WTC11 (cell line): ENCODE measurements around the gene DPP4. TPM values are rescaled to one million over a fixed set of nuclear protein-coding genes. Genes with fewer than 3 reads are reported as not detected.
A peak's percentile ranks its signal among the peaks of the same experiment; 100 is the strongest.

Source experiments
- ATAC-seq: fragments of 200-7000 bp; cut with Tn5 transposase; 2 replicates; pipeline ENCODE4 v1.10.0; 2021; ENCODE audit warnings: mild to moderate bottlenecking, moderate library complexity
- CTCF ChIA-PET: fragments of 300-600 bp; sonication (Branson Sonifier 250); formaldehyde crosslinking; loops from one replicate; lab custom pipeline; 2021; ENCODE audit warnings: antibody characterized with exemption; lab: Charles Lee
- POLR2A ChIA-PET: fragments of 350-600 bp; sonication (Branson Sonifier 250); formaldehyde crosslinking; loops from one replicate; lab custom pipeline; 2021; ENCODE audit warnings: antibody characterized with exemption; lab: Charles Lee
- DNase-seq: peaks from one replicate; pipeline ENCODE4 v3.0.0; 2021; ENCODE audit warnings: low spot score
- H3K27ac Mint-ChIP-seq: 2 replicates; pipeline ENCODE4 v1.8.0; 2021; ENCODE audit warnings: mixed read lengths
- H3K27me3 Mint-ChIP-seq: 2 replicates; pipeline ENCODE4 v1.8.0; 2021; ENCODE audit warnings: low read depth, mild to moderate bottlenecking, moderate library complexity, mixed read lengths
- H3K36me3 Mint-ChIP-seq: 2 replicates; pipeline ENCODE4 v1.8.0; 2021; ENCODE audit warnings: mixed read lengths
- H3K4me1 Mint-ChIP-seq: 2 replicates; pipeline ENCODE4 v1.8.0; 2022; ENCODE audit warnings: mixed read lengths
- H3K4me3 Mint-ChIP-seq: 2 replicates; pipeline ENCODE4 v1.8.0; 2021; ENCODE audit warnings: mild to moderate bottlenecking, moderate library complexity, mixed read lengths
- H3K9me3 Mint-ChIP-seq: 2 replicates; pipeline ENCODE4 v1.8.0; 2021; ENCODE audit warnings: mixed read lengths
- CBFB ChIP-seq: sonication (generic); formaldehyde crosslinking; IDR thresholded peaks from 2 replicates; pipeline ENCODE4 v1.8.1; 2022; ENCODE audit warnings: mild to moderate bottlenecking, low read depth, missing genetic modification reagents
- EMX1 ChIP-seq: fragments of 250-450 bp; sonication (Bioruptor Pico); IDR thresholded peaks from 2 replicates; pipeline ENCODE4 v1.8.0; 2021; ENCODE audit warnings: mild to moderate bottlenecking
- FOXK1 ChIP-seq: sonication (generic); formaldehyde crosslinking; IDR thresholded peaks from 2 replicates; pipeline ENCODE4 v1.8.0; 2022; ENCODE audit warnings: mild to moderate bottlenecking, moderate library complexity, missing genetic modification reagents
- GABPB1 ChIP-seq: sonication (generic); formaldehyde crosslinking; IDR thresholded peaks from 2 replicates; pipeline ENCODE4 v1.8.1; 2023; ENCODE audit warnings: mild to moderate bottlenecking, missing genetic modification reagents
- GTF2I ChIP-seq: fragments of 250-450 bp; sonication (Bioruptor Pico); conservative IDR thresholded peaks from 2 replicates; pipeline ENCODE4 v1.4.0; 2021; ENCODE audit warnings: mild to moderate bottlenecking
- NFE2L1 ChIP-seq: sonication (generic); formaldehyde crosslinking; IDR thresholded peaks from 2 replicates; pipeline ENCODE4 v1.8.1; 2023; ENCODE audit warnings: missing genetic modification reagents
- NFYB ChIP-seq: sonication (generic); formaldehyde crosslinking; conservative IDR thresholded peaks from 2 replicates; pipeline ENCODE4 v1.8.0; 2022; ENCODE audit warnings: low read depth, missing genetic modification reagents
- PRRX2 ChIP-seq: fragments of 250-450 bp; sonication (Bioruptor Pico); IDR thresholded peaks from 2 replicates; pipeline ENCODE4 v1.8.0; 2021; ENCODE audit warnings: mild to moderate bottlenecking
- SMAD3 ChIP-seq: sonication (generic); formaldehyde crosslinking; IDR thresholded peaks from 2 replicates; pipeline ENCODE4 v1.8.0; 2022; ENCODE audit warnings: missing genetic modification reagents, mild to moderate bottlenecking, borderline replicate concordance
- TEAD4 ChIP-seq: sonication (generic); formaldehyde crosslinking; IDR thresholded peaks from 2 replicates; pipeline ENCODE4 v1.8.0; 2022; ENCODE audit warnings: mild to moderate bottlenecking, missing genetic modification reagents
- ZNF138 ChIP-seq: sonication (generic); formaldehyde crosslinking; conservative IDR thresholded peaks from 2 replicates; pipeline ENCODE4 v1.8.1; 2022; ENCODE audit warnings: mild to moderate bottlenecking, moderate library complexity, missing genetic modification reagents
- ZNF263 ChIP-seq: sonication (generic); formaldehyde crosslinking; IDR thresholded peaks from 2 replicates; pipeline ENCODE4 v1.8.1; 2022; ENCODE audit warnings: low read depth, mild to moderate bottlenecking, moderate library complexity, missing genetic modification reagents
- ZNF317 ChIP-seq: sonication (generic); formaldehyde crosslinking; IDR thresholded peaks from 2 replicates; pipeline ENCODE4 v1.8.1; 2023; ENCODE audit warnings: low read depth, mild to moderate bottlenecking, moderate library complexity, missing genetic modification reagents, borderline replicate concordance
- total RNA-seq: library from RNA; stranded (reverse); gene quantifications from 3 replicates; pipeline ENCODE4 v1.2.3, GENCODE V29; 2021
- TF ChIP-seq, protein P1 (sequence below): sonication (generic); formaldehyde crosslinking; IDR thresholded peaks from 2 replicates; pipeline ENCODE4 v1.8.0; 2023; ENCODE audit warnings: missing genetic modification reagents, mild to moderate bottlenecking, borderline replicate concordance
- TF ChIP-seq, protein P2 (sequence below): sonication (generic); formaldehyde crosslinking; IDR thresholded peaks from 2 replicates; pipeline ENCODE4 v1.8.1; 2022; ENCODE audit warnings: mild to moderate bottlenecking, missing genetic modification reagents, moderate library complexity, borderline replicate concordance
- TF ChIP-seq, protein P3 (sequence below): sonication (generic); formaldehyde crosslinking; IDR thresholded peaks from 2 replicates; pipeline ENCODE4 v1.8.1; 2023; ENCODE audit warnings: mild to moderate bottlenecking, missing genetic modification reagents, moderate library complexity
- TF ChIP-seq, protein P4 (sequence below): sonication (generic); formaldehyde crosslinking; IDR thresholded peaks from 2 replicates; pipeline ENCODE4 v1.8.1; 2023; ENCODE audit warnings: mild to moderate bottlenecking, missing genetic modification reagents
- TF ChIP-seq, protein P5 (sequence below): sonication (generic); formaldehyde crosslinking; IDR thresholded peaks from 2 replicates; pipeline ENCODE4 v1.8.0; 2022; ENCODE audit warnings: mild to moderate bottlenecking, missing genetic modification reagents
- TF ChIP-seq, protein P6 (sequence below): sonication (generic); formaldehyde crosslinking; IDR thresholded peaks from 2 replicates; pipeline ENCODE4 v1.8.0; 2022; ENCODE audit warnings: mild to moderate bottlenecking, missing genetic modification reagents
- TF ChIP-seq, protein P7 (sequence below): fragments of 250-450 bp; sonication (Bioruptor Pico); IDR thresholded peaks from 2 replicates; pipeline ENCODE4 v1.9.0; 2021; ENCODE audit warnings: mild to moderate bottlenecking, borderline replicate concordance

Gene DPP4
- total RNA-seq, 1 experiment from 2014 or later: 3.6 TPM

DNA sequence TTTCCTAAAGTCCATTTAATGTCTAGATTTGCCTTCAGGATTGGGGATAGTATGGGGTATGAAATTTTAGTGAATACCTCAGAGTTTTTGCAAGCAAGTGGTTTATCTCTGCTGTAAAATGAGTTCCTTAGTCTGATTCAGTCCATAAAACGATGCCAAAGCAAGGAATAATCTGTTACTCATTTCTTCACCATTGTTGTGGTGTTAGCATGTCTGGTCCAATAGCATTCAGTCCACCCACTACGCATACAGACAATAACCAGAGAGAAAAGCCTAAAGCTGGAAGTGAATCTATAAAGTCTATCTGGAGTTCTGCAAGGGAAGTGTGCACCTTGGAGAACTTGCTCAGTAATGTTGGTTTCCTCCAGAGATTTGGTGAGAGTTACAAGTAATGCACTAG, 12.9 kb upstream of the DPP4 start (continued):
- TF ChIP-seq, protein P1, sequence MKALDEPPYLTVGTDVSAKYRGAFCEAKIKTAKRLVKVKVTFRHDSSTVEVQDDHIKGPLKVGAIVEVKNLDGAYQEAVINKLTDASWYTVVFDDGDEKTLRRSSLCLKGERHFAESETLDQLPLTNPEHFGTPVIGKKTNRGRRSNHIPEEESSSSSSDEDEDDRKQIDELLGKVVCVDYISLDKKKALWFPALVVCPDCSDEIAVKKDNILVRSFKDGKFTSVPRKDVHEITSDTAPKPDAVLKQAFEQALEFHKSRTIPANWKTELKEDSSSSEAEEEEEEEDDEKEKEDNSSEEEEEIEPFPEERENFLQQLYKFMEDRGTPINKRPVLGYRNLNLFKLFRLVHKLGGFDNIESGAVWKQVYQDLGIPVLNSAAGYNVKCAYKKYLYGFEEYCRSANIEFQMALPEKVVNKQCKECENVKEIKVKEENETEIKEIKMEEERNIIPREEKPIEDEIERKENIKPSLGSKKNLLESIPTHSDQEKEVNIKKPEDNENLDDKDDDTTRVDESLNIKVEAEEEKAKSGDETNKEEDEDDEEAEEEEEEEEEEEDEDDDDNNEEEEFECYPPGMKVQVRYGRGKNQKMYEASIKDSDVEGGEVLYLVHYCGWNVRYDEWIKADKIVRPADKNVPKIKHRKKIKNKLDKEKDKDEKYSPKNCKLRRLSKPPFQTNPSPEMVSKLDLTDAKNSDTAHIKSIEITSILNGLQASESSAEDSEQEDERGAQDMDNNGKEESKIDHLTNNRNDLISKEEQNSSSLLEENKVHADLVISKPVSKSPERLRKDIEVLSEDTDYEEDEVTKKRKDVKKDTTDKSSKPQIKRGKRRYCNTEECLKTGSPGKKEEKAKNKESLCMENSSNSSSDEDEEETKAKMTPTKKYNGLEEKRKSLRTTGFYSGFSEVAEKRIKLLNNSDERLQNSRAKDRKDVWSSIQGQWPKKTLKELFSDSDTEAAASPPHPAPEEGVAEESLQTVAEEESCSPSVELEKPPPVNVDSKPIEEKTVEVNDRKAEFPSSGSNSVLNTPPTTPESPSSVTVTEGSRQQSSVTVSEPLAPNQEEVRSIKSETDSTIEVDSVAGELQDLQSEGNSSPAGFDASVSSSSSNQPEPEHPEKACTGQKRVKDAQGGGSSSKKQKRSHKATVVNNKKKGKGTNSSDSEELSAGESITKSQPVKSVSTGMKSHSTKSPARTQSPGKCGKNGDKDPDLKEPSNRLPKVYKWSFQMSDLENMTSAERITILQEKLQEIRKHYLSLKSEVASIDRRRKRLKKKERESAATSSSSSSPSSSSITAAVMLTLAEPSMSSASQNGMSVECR (CRISPR knock-in tag): no peak
- TF ChIP-seq, protein P2, sequence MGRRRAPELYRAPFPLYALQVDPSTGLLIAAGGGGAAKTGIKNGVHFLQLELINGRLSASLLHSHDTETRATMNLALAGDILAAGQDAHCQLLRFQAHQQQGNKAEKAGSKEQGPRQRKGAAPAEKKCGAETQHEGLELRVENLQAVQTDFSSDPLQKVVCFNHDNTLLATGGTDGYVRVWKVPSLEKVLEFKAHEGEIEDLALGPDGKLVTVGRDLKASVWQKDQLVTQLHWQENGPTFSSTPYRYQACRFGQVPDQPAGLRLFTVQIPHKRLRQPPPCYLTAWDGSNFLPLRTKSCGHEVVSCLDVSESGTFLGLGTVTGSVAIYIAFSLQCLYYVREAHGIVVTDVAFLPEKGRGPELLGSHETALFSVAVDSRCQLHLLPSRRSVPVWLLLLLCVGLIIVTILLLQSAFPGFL (CRISPR knock-in tag): no peak
- TF ChIP-seq FOXK1 (CRISPR knock-in tag): no peak
- TF ChIP-seq EMX1 (CRISPR knock-in tag): no peak
- TF ChIP-seq, protein P3, sequence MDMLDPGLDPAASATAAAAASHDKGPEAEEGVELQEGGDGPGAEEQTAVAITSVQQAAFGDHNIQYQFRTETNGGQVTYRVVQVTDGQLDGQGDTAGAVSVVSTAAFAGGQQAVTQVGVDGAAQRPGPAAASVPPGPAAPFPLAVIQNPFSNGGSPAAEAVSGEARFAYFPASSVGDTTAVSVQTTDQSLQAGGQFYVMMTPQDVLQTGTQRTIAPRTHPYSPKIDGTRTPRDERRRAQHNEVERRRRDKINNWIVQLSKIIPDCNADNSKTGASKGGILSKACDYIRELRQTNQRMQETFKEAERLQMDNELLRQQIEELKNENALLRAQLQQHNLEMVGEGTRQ (CRISPR knock-in tag): no peak
- no peak for TF ChIP-seq ZNF263 (CRISPR knock-in tag)
- TF ChIP-seq, protein P4, sequence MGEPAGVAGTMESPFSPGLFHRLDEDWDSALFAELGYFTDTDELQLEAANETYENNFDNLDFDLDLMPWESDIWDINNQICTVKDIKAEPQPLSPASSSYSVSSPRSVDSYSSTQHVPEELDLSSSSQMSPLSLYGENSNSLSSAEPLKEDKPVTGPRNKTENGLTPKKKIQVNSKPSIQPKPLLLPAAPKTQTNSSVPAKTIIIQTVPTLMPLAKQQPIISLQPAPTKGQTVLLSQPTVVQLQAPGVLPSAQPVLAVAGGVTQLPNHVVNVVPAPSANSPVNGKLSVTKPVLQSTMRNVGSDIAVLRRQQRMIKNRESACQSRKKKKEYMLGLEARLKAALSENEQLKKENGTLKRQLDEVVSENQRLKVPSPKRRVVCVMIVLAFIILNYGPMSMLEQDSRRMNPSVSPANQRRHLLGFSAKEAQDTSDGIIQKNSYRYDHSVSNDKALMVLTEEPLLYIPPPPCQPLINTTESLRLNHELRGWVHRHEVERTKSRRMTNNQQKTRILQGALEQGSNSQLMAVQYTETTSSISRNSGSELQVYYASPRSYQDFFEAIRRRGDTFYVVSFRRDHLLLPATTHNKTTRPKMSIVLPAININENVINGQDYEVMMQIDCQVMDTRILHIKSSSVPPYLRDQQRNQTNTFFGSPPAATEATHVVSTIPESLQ (CRISPR knock-in tag): no peak
- no peak for TF ChIP-seq SMAD3
- TF ChIP-seq ZNF138: no peak
- TF ChIP-seq NFYB (CRISPR knock-in tag): no peak
- TF ChIP-seq, protein P5, sequence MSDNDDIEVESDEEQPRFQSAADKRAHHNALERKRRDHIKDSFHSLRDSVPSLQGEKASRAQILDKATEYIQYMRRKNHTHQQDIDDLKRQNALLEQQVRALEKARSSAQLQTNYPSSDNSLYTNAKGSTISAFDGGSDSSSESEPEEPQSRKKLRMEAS (CRISPR knock-in tag): no peak
- TF ChIP-seq PRRX2 (CRISPR knock-in tag): no peak
- TF ChIP-seq CBFB (CRISPR knock-in tag): no peak
- TF ChIP-seq GTF2I (CRISPR knock-in tag): no peak
- TF ChIP-seq, protein P6, sequence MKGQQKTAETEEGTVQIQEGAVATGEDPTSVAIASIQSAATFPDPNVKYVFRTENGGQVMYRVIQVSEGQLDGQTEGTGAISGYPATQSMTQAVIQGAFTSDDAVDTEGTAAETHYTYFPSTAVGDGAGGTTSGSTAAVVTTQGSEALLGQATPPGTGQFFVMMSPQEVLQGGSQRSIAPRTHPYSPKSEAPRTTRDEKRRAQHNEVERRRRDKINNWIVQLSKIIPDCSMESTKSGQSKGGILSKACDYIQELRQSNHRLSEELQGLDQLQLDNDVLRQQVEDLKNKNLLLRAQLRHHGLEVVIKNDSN (CRISPR knock-in tag): no peak
- no peak for TF ChIP-seq ZNF317 (CRISPR knock-in tag)

DNA sequence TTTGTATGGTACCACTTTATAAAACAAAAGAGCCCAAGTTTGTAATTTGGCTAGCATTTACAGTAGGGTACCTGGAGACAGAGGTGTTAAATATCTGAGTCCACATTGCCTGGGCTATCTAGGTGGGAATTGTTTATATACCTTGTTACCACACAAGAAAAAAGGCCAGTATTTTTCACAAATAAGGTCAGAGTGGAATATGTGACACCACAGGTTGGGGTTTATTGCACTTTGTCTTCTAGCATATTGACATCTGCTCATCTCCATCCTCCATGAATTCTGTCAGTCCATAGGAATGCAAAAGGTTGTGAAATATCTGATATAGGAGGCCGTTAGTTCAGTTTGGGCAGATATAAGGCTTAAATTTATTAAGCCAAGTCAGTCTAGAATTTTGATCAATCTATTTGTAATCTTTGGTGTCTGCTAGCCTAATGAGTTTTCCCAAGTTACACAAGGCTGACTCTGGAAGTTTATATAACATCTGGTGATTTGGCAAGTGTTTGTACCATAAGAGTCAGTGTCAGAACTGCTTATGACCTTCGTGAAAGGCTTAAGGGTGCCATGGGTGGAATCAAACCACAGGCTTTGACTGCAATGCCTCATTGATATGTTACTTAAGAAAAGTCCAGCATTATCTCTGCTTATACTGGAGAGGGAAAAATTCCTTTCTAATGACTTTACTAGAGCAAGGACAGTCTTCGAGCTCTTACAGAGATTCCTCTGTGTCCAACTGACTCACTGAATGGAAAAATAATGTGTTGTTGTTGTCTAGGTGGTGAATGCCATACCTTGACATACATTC, 11.3 kb upstream of the DPP4 start:
- DNase-seq (no peak), ATAC-seq (no peak)
- no peaks in the 10 kb centered on the region for H3K27me3 Mint-ChIP-seq
- peaks cover 9% of the 10 kb centered on the region for H3K9me3 Mint-ChIP-seq
- TF ChIP-seq GABPB1 (CRISPR knock-in tag) (0 out of 2 replicates have a peak, but pooled peaks have one; percentile 14), NFE2L1 (CRISPR knock-in tag) (no peak), TEAD4 (CRISPR knock-in tag) (no peak)
- TF ChIP-seq, protein P7, sequence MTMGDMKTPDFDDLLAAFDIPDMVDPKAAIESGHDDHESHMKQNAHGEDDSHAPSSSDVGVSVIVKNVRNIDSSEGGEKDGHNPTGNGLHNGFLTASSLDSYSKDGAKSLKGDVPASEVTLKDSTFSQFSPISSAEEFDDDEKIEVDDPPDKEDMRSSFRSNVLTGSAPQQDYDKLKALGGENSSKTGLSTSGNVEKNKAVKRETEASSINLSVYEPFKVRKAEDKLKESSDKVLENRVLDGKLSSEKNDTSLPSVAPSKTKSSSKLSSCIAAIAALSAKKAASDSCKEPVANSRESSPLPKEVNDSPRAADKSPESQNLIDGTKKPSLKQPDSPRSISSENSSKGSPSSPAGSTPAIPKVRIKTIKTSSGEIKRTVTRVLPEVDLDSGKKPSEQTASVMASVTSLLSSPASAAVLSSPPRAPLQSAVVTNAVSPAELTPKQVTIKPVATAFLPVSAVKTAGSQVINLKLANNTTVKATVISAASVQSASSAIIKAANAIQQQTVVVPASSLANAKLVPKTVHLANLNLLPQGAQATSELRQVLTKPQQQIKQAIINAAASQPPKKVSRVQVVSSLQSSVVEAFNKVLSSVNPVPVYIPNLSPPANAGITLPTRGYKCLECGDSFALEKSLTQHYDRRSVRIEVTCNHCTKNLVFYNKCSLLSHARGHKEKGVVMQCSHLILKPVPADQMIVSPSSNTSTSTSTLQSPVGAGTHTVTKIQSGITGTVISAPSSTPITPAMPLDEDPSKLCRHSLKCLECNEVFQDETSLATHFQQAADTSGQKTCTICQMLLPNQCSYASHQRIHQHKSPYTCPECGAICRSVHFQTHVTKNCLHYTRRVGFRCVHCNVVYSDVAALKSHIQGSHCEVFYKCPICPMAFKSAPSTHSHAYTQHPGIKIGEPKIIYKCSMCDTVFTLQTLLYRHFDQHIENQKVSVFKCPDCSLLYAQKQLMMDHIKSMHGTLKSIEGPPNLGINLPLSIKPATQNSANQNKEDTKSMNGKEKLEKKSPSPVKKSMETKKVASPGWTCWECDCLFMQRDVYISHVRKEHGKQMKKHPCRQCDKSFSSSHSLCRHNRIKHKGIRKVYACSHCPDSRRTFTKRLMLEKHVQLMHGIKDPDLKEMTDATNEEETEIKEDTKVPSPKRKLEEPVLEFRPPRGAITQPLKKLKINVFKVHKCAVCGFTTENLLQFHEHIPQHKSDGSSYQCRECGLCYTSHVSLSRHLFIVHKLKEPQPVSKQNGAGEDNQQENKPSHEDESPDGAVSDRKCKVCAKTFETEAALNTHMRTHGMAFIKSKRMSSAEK (CRISPR knock-in tag): no peak
- ChIA-PET POLR2A (no interaction called here), CTCF (no interaction called here)
- no peaks in the 10 kb centered on the region for H3K4me1 Mint-ChIP-seq
- H3K27ac Mint-ChIP-seq: no peak overlapping the region
- no peak overlapping the region for H3K4me3 Mint-ChIP-seq
- H3K36me3 Mint-ChIP-seq: no peaks in the 10 kb centered on the region
